Upper lobe of left lung (tissue), 4 donors: Measurements from ENCODE around the gene GUCA1C.

Source experiments
- CTCF ChIP-seq, 6 experiments: fragments of 450-650 bp in 4 of 6; fragments of 200-600 bp in 2 of 6; sonication (generic) in 2 of 6; IDR thresholded peaks; one replicate each; pipeline ENCODE4 v1.5.1; 2016 to 2019; ENCODE audit warnings: antibody characterized with exemption in 6 of 6
- POLR2AphosphoS5 ChIP-seq, 2 donors: sonication (generic); formaldehyde crosslinking; IDR thresholded peaks; one replicate each; pipeline ENCODE4 v1.5.1; 2017; ENCODE audit warnings: antibody characterized with exemption in 2 of 2

- TF ChIP-seq POLR2AphosphoS5 (IDR thresholded peaks at IDR 0.05) (no peak), CTCF (IDR thresholded peaks at IDR 0.05) (no peak)
Observed at GRCh38 chr3:108931035-108931434, 22.6 kb downstream of the GUCA1C start.
